Naive thymus-derived CD4-positive, alpha-beta T cell (primary cell): ENCODE results near the gene SULF2. TPM values are rescaled to one million over a fixed set of nuclear protein-coding genes. Genes with fewer than 3 reads are reported as not detected.

Source experiments
- ATAC-seq: fragments of 150-1000 bp; cut with Tn5 transposase; 2 replicates; pipeline ENCODE4 v1.10.0; 2021; ENCODE audit warnings: mild to moderate bottlenecking, moderate library complexity
- CTCF ChIA-PET: fragments of 350-600 bp; sonication (Branson Sonifier 250); formaldehyde crosslinking; loops from one replicate; lab custom pipeline; 2021; ENCODE audit warnings: antibody characterized with exemption; lab: Charles Lee
- POLR2A ChIA-PET: fragments of 350-600 bp; sonication (Branson Sonifier 250); formaldehyde crosslinking; loops from one replicate; lab custom pipeline; 2021; ENCODE audit warnings: antibody characterized with exemption, inconsistent platforms; lab: Charles Lee
- DNase-seq, 9 donors: peaks; one replicate each; pipeline versions ENCODE4 v3.0.0 to v3.0.0-alpha.2; 2020 to 2022; ENCODE audit warnings: mixed read lengths in 1 of 9
- H3K27ac ChIP-seq: one replicate; pipeline ENCODE4 v1.7.0; 2013; ENCODE audit warnings: mild to moderate bottlenecking, low read depth, low read length, moderate library complexity
- H3K27me3 ChIP-seq, 2 donors: one replicate each; pipeline ENCODE4 v1.7.0; 2013; ENCODE audit warnings: low read length in 2 of 2, mild to moderate bottlenecking in 2 of 2, moderate library complexity in 2 of 2; ENCODE audit not compliant: control insufficient read depth in 2 of 2, insufficient read depth in 2 of 2
- H3K36me3 ChIP-seq, 3 experiments: 1 replicate in 2 of 3; 2 replicates in 1 of 3; pipeline ENCODE4 v1.7.0; 2013; ENCODE audit warnings: low read length in 3 of 3, mild to moderate bottlenecking in 3 of 3, moderate library complexity in 1 of 3; ENCODE audit not compliant: insufficient read depth in 3 of 3, control insufficient read depth in 2 of 3
- H3K4me1 ChIP-seq, 2 donors: one replicate each; pipeline ENCODE4 v1.7.0; 2013; ENCODE audit warnings: low read length in 2 of 2, mild to moderate bottlenecking in 2 of 2, moderate library complexity in 1 of 2; ENCODE audit not compliant: control insufficient read depth in 2 of 2, insufficient read depth in 2 of 2
- H3K4me3 ChIP-seq: 2 replicates; pipeline ENCODE4 v1.7.0; 2013; ENCODE audit warnings: mild to moderate bottlenecking, low read length
- H3K9me3 ChIP-seq, 3 experiments: 1 replicate in 2 of 3; 2 replicates in 1 of 3; pipeline ENCODE4 v1.7.0; 2013; ENCODE audit warnings: low read length in 3 of 3; ENCODE audit not compliant: control insufficient read depth in 2 of 3
- H3K27ac Mint-ChIP-seq, 9 donors: one replicate each; pipeline ENCODE4 v1.8.0; 2020 to 2022; ENCODE audit warnings: mixed read lengths in 9 of 9, mild to moderate bottlenecking in 8 of 9, moderate library complexity in 5 of 9, inconsistent platforms in 2 of 9
- H3K27me3 Mint-ChIP-seq, 5 donors: one replicate each; pipeline ENCODE4 v1.8.0; 2021 to 2022; ENCODE audit warnings: mixed read lengths in 5 of 5, mild to moderate bottlenecking in 1 of 5
- H3K36me3 Mint-ChIP-seq, 5 donors: one replicate each; pipeline ENCODE4 v1.8.0; 2020 to 2022; ENCODE audit warnings: mixed read lengths in 5 of 5, mild to moderate bottlenecking in 3 of 5, inconsistent platforms in 1 of 5
- H3K4me1 Mint-ChIP-seq, 7 donors: one replicate each; pipeline ENCODE4 v1.8.0; 2020 to 2022; ENCODE audit warnings: mixed read lengths in 7 of 7, mild to moderate bottlenecking in 3 of 7, inconsistent platforms in 1 of 7
- H3K4me3 Mint-ChIP-seq, 10 donors: one replicate each; pipeline ENCODE4 v1.8.0; 2020 to 2022; ENCODE audit warnings: mild to moderate bottlenecking in 10 of 10, mixed read lengths in 10 of 10, moderate library complexity in 6 of 10, inconsistent platforms in 2 of 10
- H3K9me3 Mint-ChIP-seq, 11 donors: one replicate each; pipeline ENCODE4 v1.8.0; 2020 to 2022; ENCODE audit warnings: mixed read lengths in 11 of 11, mild to moderate bottlenecking in 4 of 11, inconsistent platforms in 1 of 11, moderate library complexity in 1 of 11
- intact Hi-C, 2 donors: fragments of 100-400 bp; cut with micrococcal nuclease; formaldehyde crosslinking; loops; one replicate each; pipeline ENCODE4 v1.15.1; 2023
- polyA plus RNA-seq, 2 donors: library from polyadenylated mRNA; unstranded; fragments of 300-500 nt; fragmentation: Illumina TruSeq; gene quantifications; one replicate each; pipeline ENCODE4 v1.2.3, GENCODE V29; 2021
- total RNA-seq, 6 experiments: library from RNA in 5 of 6; stranded (reverse) in 5 of 6; gene quantifications; 1 replicate in 5 of 6; 2 replicates in 1 of 6; pipeline ENCODE4 v1.2.3 and lab custom pipeline; 2021 to 2026

The SULF2 gene
- total and polyA plus RNA-seq, 7 experiments from 2014 or later, result 0.43 to 133 (median 1.5) TPM

GRCh38 chr20:47775039-47775438 is 10.2 kb downstream of the SULF2 start:
- peaks cover 0 to 11% (median 0%) of the 10 kb centered on the region in 3 experiments for H3K9me3 ChIP-seq
- H3K4me3 ChIP-seq, result no peak overlapping the region
- H3K4me1 Mint-ChIP-seq, result peaks cover 0 to 11% (median 0%) of the 10 kb centered on the region in 7 donors
- H3K27ac Mint-ChIP-seq, result no peak overlapping the region
- ATAC-seq, result no peak
- no peak overlapping the region for H3K4me3 Mint-ChIP-seq
- ChIA-PET POLR2A (no interaction called here), CTCF (no interaction called here)
- H3K27me3 ChIP-seq, result no peaks in the 10 kb centered on the region
- no peaks in the 10 kb centered on the region for H3K4me1 ChIP-seq
- peaks cover 0 to 9% (median 0%) of the 10 kb centered on the region in 5 donors for H3K27me3 Mint-ChIP-seq
- H3K9me3 Mint-ChIP-seq, result peaks cover 0 to 19% (median 4%) of the 10 kb centered on the region in 11 donors
- DNase-seq, result no peak
- H3K27ac ChIP-seq, result no peak overlapping the region
- intact Hi-C loops, result no loop called here
- no peaks in the 10 kb centered on the region for H3K36me3 ChIP-seq
- H3K36me3 Mint-ChIP-seq, result peaks cover 0 to 18% (median 4%) of the 10 kb centered on the region in 5 donors

- peaks cover 0 to 18% (median 4%) of the 10 kb centered on the region in 5 donors for H3K36me3 Mint-ChIP-seq
- CTCF ChIA-PET, result interaction anchor here (0.6 kb wide), 1 partner anchor 96 kb away, joined by 3 read pairs; no protein-coding TSS in a partner anchor
- Histone ChIP-seq H3K4me3 (no peak overlapping the region), H3K36me3 (no peaks in the 10 kb centered on the region), H3K27me3 (no peaks in the 10 kb centered on the region), H3K9me3 (peaks cover 0 to 11% (median 0%) of the 10 kb centered on the region in 3 experiments), H3K27ac (no peak overlapping the region), H3K4me1 (no peaks in the 10 kb centered on the region)
- peaks cover 0 to 7% (median 0%) of the 10 kb centered on the region in 5 donors for H3K27me3 Mint-ChIP-seq
- POLR2A ChIA-PET, result no interaction called here
- peaks cover 0 to 19% (median 5%) of the 10 kb centered on the region in 11 donors for H3K9me3 Mint-ChIP-seq
- DNase-seq, result no peak
- intact Hi-C loops, result no loop called here
- H3K27ac Mint-ChIP-seq, result no peak overlapping the region
- no peak overlapping the region for H3K4me3 Mint-ChIP-seq
- no peak for ATAC-seq
- peaks cover 0 to 11% (median 0%) of the 10 kb centered on the region in 7 donors for H3K4me1 Mint-ChIP-seq
Observed at GRCh38 chr20:47774131-47774777, 11.0 kb downstream of the SULF2 start.

- DNase-seq (no peak), ATAC-seq (no peak)
- Mint-ChIP-seq H3K9me3 (peaks cover 0 to 19% (median 5%) of the 10 kb centered on the region in 11 donors), H3K4me1 (peaks cover 0 to 10% (median 0%) of the 10 kb centered on the region in 7 donors), H3K27me3 (peaks cover 0 to 7% (median 0%) of the 10 kb centered on the region in 5 donors), H3K36me3 (peaks cover 0 to 15% (median 4%) of the 10 kb centered on the region in 5 donors), H3K27ac (no peak overlapping the region), H3K4me3 (no peak overlapping the region)
- intact Hi-C loops, result no loop called here
- Histone ChIP-seq H3K27me3 (no peaks in the 10 kb centered on the region), H3K36me3 (no peaks in the 10 kb centered on the region), H3K9me3 (peaks cover 0 to 11% (median 0%) of the 10 kb centered on the region in 3 experiments), H3K27ac (no peak overlapping the region), H3K4me1 (no peaks in the 10 kb centered on the region), H3K4me3 (no peak overlapping the region)
- ChIA-PET POLR2A (no interaction called here), CTCF (no interaction called here)
Observed at GRCh38 chr20:47773371-47773786, 11.9 kb downstream of the SULF2 start.

- intact Hi-C loops, result no loop called here
- no peak overlapping the region for H3K27ac Mint-ChIP-seq
- ChIA-PET CTCF (no interaction called here), POLR2A (no interaction called here)
- ATAC-seq (peak; percentile 52), DNase-seq (no peak)
- peaks cover 0 to 8% (median 0%) of the 10 kb centered on the region in 7 donors for H3K4me1 Mint-ChIP-seq
- H3K27me3 Mint-ChIP-seq, result peaks cover 0 to 11% (median 0%) of the 10 kb centered on the region in 5 donors
- H3K4me3 Mint-ChIP-seq, result no peak overlapping the region
- H3K36me3 ChIP-seq, result no peaks in the 10 kb centered on the region
- H3K4me1 ChIP-seq, result no peaks in the 10 kb centered on the region
- H3K36me3 Mint-ChIP-seq, result peaks cover 0 to 8% (median 0%) of the 10 kb centered on the region in 5 donors
- no peak overlapping the region for H3K27ac ChIP-seq
- peaks cover 0 to 11% (median 0%) of the 10 kb centered on the region in 3 experiments for H3K9me3 ChIP-seq
- no peak overlapping the region for H3K4me3 ChIP-seq
- H3K27me3 ChIP-seq, result no peaks in the 10 kb centered on the region
- peaks cover 0 to 17% (median 3%) of the 10 kb centered on the region in 11 donors for H3K9me3 Mint-ChIP-seq
Observed at GRCh38 chr20:47770935-47771334, 14.3 kb downstream of the SULF2 start.

GRCh38 chr20:47768016-47768824 is 17.1 kb downstream of the SULF2 start:
- no peak overlapping the region for H3K4me3 Mint-ChIP-seq
- Histone ChIP-seq H3K27ac (no peak overlapping the region), H3K4me3 (no peak overlapping the region), H3K9me3 (peaks cover 0 to 4% (median 0%) of the 10 kb centered on the region in 3 experiments), H3K4me1 (no peaks in the 10 kb centered on the region), H3K27me3 (no peaks in the 10 kb centered on the region), H3K36me3 (no peaks in the 10 kb centered on the region)
- intact Hi-C loops, result no loop called here
- CTCF ChIA-PET, result no interaction called here
- POLR2A ChIA-PET, result no interaction called here
- peaks cover 2 to 16% (median 7%) of the 10 kb centered on the region in 5 donors for H3K27me3 Mint-ChIP-seq
- DNase-seq (no peak), ATAC-seq (peak; percentile 46)
- H3K4me1 Mint-ChIP-seq, result peaks cover 0 to 10% (median 0%) of the 10 kb centered on the region in 7 donors
- H3K9me3 Mint-ChIP-seq, result peaks cover 0 to 10% (median 3%) of the 10 kb centered on the region in 11 donors
- peaks cover 0 to 8% (median 0%) of the 10 kb centered on the region in 5 donors for H3K36me3 Mint-ChIP-seq
- no peak overlapping the region for H3K27ac Mint-ChIP-seq

- no peaks in the 10 kb centered on the region for H3K27me3 ChIP-seq
Observed at GRCh38 chr20:47765691-47766594, 19.3 kb downstream of the SULF2 start.

More at GRCh38 chr20:47765691-47766594, 19.3 kb downstream of the SULF2 start:
- intact Hi-C loops, result no loop called here
- ATAC-seq (no peak), DNase-seq (no peak)
- no peak overlapping the region for H3K27ac ChIP-seq
- H3K9me3 ChIP-seq, result peaks cover 0 to 4% (median 0%) of the 10 kb centered on the region in 3 experiments
- H3K4me3 ChIP-seq, result no peak overlapping the region
- no peaks in the 10 kb centered on the region for H3K36me3 ChIP-seq
- Mint-ChIP-seq H3K4me1 (peaks cover 0 to 10% (median 0%) of the 10 kb centered on the region in 7 donors), H3K27me3 (peaks cover 6 to 24% (median 16%) of the 10 kb centered on the region in 5 donors), H3K9me3 (peaks cover 0 to 7% (median 3%) of the 10 kb centered on the region in 11 donors), H3K4me3 (no peak overlapping the region), H3K36me3 (peaks cover 0 to 5% (median 0%) of the 10 kb centered on the region in 5 donors), H3K27ac (peak overlapping the region in 1 of 9 donors; percentile 52)
- CTCF ChIA-PET, result no interaction called here
- POLR2A ChIA-PET, result no interaction called here
- H3K4me1 ChIP-seq, result no peaks in the 10 kb centered on the region
